DMS79 (cell line): ENCODE measurements around the gene SEC24C.
"Not testable (repeated sequence)": the region's sequence is repeated elsewhere in the genome, so short reads cannot be mapped to it uniquely, and the experiment has no call there.

Experiments
- DNase-seq: peaks from one replicate; lab custom pipeline; 2025; lab: John Stamatoyannopoulos, UW

Gene SEC24C, protein sequence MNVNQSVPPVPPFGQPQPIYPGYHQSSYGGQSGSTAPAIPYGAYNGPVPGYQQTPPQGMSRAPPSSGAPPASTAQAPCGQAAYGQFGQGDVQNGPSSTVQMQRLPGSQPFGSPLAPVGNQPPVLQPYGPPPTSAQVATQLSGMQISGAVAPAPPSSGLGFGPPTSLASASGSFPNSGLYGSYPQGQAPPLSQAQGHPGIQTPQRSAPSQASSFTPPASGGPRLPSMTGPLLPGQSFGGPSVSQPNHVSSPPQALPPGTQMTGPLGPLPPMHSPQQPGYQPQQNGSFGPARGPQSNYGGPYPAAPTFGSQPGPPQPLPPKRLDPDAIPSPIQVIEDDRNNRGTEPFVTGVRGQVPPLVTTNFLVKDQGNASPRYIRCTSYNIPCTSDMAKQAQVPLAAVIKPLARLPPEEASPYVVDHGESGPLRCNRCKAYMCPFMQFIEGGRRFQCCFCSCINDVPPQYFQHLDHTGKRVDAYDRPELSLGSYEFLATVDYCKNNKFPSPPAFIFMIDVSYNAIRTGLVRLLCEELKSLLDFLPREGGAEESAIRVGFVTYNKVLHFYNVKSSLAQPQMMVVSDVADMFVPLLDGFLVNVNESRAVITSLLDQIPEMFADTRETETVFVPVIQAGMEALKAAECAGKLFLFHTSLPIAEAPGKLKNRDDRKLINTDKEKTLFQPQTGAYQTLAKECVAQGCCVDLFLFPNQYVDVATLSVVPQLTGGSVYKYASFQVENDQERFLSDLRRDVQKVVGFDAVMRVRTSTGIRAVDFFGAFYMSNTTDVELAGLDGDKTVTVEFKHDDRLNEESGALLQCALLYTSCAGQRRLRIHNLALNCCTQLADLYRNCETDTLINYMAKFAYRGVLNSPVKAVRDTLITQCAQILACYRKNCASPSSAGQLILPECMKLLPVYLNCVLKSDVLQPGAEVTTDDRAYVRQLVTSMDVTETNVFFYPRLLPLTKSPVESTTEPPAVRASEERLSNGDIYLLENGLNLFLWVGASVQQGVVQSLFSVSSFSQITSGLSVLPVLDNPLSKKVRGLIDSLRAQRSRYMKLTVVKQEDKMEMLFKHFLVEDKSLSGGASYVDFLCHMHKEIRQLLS

DNA sequence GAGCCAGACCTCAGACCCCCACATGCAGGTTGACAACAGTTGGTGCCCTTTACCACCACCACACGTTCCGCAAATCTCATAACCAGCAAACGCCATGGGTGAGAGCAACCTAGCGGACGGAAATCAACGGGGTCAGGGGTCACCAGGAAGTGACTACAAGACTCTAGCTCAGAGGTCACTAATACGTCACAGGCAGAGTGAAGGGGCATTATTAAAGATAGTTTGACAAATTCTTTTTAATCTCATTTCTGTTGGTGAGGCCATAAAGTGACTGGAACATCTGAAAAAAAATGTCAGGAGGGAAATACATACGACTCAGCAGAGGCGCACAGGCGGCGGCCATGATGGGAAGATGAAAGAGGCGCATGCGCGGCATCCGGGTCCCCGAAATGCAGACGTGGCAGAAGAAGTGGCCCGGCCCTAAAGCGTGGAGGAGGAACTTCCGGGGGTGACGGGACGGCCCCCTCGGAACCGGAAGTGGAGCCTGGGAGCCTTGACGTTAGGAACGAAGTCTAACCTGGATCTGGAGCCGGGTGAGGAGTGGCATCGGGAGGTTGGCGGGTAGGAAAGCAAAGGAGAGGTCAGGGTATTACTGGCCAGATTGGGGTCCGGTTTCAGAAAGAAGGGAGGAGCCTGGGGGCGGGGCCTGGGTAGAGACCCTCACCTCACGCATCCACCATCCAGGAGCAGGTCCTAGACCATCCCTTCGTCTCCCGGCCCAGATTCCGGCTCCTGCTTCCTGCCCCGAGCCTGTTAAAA, at the start of gene SEC24C:
Gene SEC24C, plus strand, starts transcription at position 468 of the 759 bp plus-strand sequence. CDS start 2,461 bp downstream, outside the sequence.
- peak; percentile 80 for DNase-seq

GRCh38 chr10:73695302-73695701, 48.9 kb upstream of the SEC24C start:
- not testable (repeated sequence) for DNase-seq

- DNase-seq, result not testable (repeated sequence)
Measured at GRCh38 chr10:73697675-73698159, 46.5 kb upstream of the SEC24C start, which contains the start of gene AGAP5. AGAP5 (minus strand) TSS chr10:73698109; CDS start chr10:73697755, 354 bp downstream.

- DNase-seq, result not testable (repeated sequence)
Measured at GRCh38 chr10:73698819-73699218, 45.4 kb upstream of the SEC24C start.

DNA sequence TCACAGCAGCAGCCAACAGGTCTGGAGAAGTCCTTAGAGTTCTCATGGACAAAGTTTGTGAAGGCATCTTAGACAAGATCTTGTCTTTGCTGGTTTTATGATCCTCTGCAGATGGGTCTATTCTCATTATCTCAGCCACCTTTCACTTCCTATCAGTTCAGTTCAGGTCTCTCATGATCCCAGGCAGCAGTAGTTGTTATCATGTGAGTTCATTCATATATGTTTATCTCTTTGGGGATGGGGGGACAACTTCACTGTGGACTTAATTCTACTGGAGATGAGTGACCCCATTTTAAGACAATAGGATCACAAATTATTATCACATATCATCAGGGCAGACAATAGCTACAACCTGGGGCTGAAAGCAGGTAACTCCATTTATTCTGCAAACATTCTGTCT, 40.2 kb upstream of the SEC24C start:
- DNase-seq, result not testable (repeated sequence)

GRCh38 chr10:73705506-73706072, 38.6 kb upstream of the SEC24C start:
- DNase-seq, result not testable (repeated sequence)

DNA sequence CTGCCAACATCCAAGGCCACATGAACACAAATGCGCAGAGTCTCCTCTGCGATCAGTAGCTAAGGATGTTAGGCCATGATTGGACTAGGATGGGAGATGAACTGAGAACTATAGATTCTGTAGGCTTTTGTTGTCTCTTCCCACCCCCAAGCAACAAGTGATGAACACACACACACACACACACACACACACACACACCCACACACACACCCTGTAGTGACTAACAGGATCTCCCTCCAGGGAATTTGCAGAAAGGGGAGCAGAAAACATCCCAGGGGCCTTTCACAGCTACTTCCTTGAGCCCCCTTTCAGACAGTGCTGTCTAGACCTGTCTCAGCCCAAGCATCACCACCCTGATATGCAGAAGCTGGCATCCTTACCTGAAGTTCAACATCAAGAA, 37.7 kb upstream of the SEC24C start:
- not testable (repeated sequence) for DNase-seq

DNA sequence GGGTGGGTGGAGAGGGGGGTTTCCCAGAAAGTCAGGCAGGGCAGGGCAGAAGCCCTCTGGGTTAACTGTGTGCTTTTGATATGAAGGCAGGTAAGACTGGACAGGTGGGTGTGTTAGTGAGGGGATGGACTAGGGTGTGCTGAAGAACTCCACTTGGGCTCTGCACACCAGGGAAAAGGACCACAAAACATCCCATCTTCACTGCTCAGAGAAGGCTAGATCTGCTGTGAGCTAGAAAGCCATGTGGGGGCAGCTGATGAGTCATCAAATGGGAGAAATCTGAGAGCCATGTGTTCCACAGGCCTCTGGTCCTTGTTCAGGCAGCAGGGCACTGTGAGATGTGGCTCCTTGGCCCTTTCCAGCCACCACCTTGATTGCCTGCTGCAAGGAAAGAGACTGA, 36.5 kb upstream of the SEC24C start:
- not testable (repeated sequence) for DNase-seq

DNA sequence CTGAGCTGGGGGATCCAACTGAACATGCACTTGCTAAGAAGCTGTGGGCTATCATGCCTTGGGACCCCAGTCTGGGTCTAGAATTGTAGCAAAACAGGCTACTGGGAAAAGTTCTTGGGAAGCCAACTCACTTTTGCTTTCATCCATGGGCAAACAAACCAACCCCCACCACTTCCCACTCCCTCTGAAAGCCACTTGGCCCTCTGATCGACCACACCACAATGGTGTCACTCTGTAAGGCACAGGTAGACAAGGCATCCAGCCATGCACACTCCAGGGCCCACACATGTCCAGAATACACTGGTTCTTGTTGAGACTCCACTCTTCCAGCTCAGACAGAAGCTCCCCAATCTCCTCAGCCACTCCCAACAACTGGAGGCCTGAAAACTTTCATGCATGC, 36.0 kb upstream of the SEC24C start:
- not testable (repeated sequence) for DNase-seq

- DNase-seq, result not testable (repeated sequence)
Measured at GRCh38 chr10:73711683-73712082, 32.5 kb upstream of the SEC24C start.

- not testable (repeated sequence) for DNase-seq
Measured at GRCh38 chr10:73713912-73714311, 30.3 kb upstream of the SEC24C start.

- not testable (repeated sequence) for DNase-seq
Measured at GRCh38 chr10:73714483-73714882, 29.7 kb upstream of the SEC24C start.

GRCh38 chr10:73715179-73716156, 28.7 kb upstream of the SEC24C start:
- DNase-seq, result not testable (repeated sequence)

GRCh38 chr10:73716251-73716650, 27.9 kb upstream of the SEC24C start:
- no peak for DNase-seq

- no peak for DNase-seq
Measured at GRCh38 chr10:73717556-73717955, 26.6 kb upstream of the SEC24C start.

DNA sequence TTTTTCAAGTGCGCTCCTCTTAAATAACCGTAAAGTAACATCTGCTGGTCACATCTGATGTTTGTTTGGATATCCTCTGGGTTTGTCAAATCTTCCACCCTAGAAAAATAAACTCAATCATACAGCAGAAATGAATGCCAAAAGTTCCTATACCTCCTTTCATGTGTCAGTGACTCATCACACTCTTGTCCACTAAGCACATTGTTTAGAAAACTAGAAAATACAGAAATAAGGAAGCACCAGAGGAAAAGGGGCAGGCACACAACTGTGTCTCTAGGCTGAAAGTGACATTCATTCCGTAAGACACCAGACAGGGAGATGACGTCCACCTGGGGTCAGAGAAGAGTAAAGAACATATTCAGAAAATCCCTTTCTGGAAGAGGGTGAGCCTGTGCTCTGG, 23.6 kb upstream of the SEC24C start:
- DNase-seq, result not testable (repeated sequence)

DNA sequence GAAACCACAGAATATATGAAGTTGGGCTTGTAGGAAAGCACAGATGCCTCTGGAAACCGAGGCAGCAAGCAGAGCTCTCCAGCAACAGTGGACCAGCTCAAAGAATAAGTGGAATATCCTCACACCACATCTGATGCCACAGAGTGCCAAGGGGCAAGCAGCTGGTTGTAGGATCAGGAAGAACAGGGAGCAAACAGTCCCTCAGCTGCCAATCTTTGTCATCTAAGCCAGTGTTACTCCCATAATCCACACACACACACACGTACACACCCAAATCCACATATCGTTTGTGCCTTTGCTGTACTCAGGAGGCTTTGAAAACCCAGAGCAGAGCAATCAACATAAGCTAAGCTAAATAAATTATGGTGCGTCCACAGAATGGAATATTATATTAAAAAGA, 20.7 kb upstream of the SEC24C start:
- no peak for DNase-seq

- DNase-seq, result not testable (repeated sequence)
Measured at GRCh38 chr10:73729781-73730152, 14.4 kb upstream of the SEC24C start.

- peak; percentile 66 for DNase-seq
Measured at GRCh38 chr10:73730153-73730906, 13.8 kb upstream of the SEC24C start.
